ENCODE data around the gene CUL4A.
"Not testable (repeated sequence)": the region's sequence is repeated elsewhere in the genome, so short reads cannot be mapped to it uniquely, and the experiment has no call there.

CUL4A gene

GRCh38 chr13:113239986-113240385 lies 30.6 kb downstream of the CUL4A start:
- no peak for DNase-seq (ENCODE audit: low spot score)

GRCh38 chr13:113241623-113242022 lies 32.2 kb downstream of the CUL4A start:
- DNase-seq (ENCODE audit: low spot score): not testable (repeated sequence)

GRCh38 chr13:113243847-113244246 lies 34.4 kb downstream of the CUL4A start:
- no peak for DNase-seq (ENCODE audit: low spot score)

GRCh38 chr13:113245849-113246796 lies 36.7 kb downstream of the CUL4A start:
- no peak for DNase-seq (ENCODE audit: low spot score)

GRCh38 chr13:113252516-113253095 lies 43.2 kb downstream of the CUL4A start:
- no peak for DNase-seq (ENCODE audit: low spot score)

- not testable (repeated sequence) for DNase-seq (ENCODE audit: low spot score)
Observed at GRCh38 chr13:113257908-113258307, 48.5 kb downstream of the CUL4A start.

- DNase-seq (ENCODE audit: low spot score): no peak
Observed at GRCh38 chr13:113258321-113259054, 49.1 kb downstream of the CUL4A start.

GRCh38 chr13:113260996-113261395 lies 51.6 kb downstream of the CUL4A start:
- DNase-seq (ENCODE audit: low spot score): no peak

GRCh38 chr13:113263016-113263415 lies 53.6 kb downstream of the CUL4A start:
- DNase-seq (ENCODE audit: low spot score): not testable (repeated sequence)

- no peak for DNase-seq (ENCODE audit: low spot score)
Observed at GRCh38 chr13:113267642-113268405, 58.4 kb downstream of the CUL4A start.

- DNase-seq (ENCODE audit: low spot score): no peak
Observed at GRCh38 chr13:113272031-113272430, 62.6 kb downstream of the CUL4A start.

GRCh38 chr13:113272701-113273181 lies 63.3 kb downstream of the CUL4A start:
- DNase-seq (ENCODE audit: low spot score): no peak

- DNase-seq (ENCODE audit: low spot score): no peak
Observed at GRCh38 chr13:113273321-113273720, 63.9 kb downstream of the CUL4A start.

- no peak for DNase-seq (ENCODE audit: low spot score)
Observed at GRCh38 chr13:113273851-113274590, 64.6 kb downstream of the CUL4A start.

GRCh38 chr13:113274721-113275120 lies 65.3 kb downstream of the CUL4A start:
- DNase-seq (ENCODE audit: low spot score): no peak

GRCh38 chr13:113275387-113275786 lies 66.0 kb downstream of the CUL4A start:
- peak; percentile 48 for DNase-seq (ENCODE audit: low spot score)

- DNase-seq (ENCODE audit: low spot score): no peak
Observed at GRCh38 chr13:113280126-113280525, 70.7 kb downstream of the CUL4A start.

GRCh38 chr13:113283904-113284303 lies 74.5 kb downstream of the CUL4A start:
- no peak for DNase-seq (ENCODE audit: low spot score)

GRCh38 chr13:113288880-113289279 lies 79.5 kb downstream of the CUL4A start:
- DNase-seq (ENCODE audit: low spot score): no peak

GRCh38 chr13:113291129-113291528 lies 81.7 kb downstream of the CUL4A start:
- no peak for DNase-seq (ENCODE audit: low spot score)
